Transverse colon (tissue), 4 donors: ENCODE measurements around the gene C1QL1.

Experiments
- CTCF ChIP-seq, 5 experiments: fragments of 200-600 bp in 3 of 5; fragments of 450-650 bp in 2 of 5; sonication (generic) in 3 of 5; IDR thresholded peaks; 1 replicate in 2 of 5; 2 replicates in 3 of 5; pipeline ENCODE4 v1.5.1; 2016 to 2017; ENCODE audit warnings: antibody characterized with exemption in 5 of 5, inconsistent platforms in 3 of 5, mild to moderate bottlenecking in 2 of 5, moderate library complexity in 1 of 5
- EP300 ChIP-seq: sonication (generic); formaldehyde crosslinking; IDR thresholded peaks from one replicate; pipeline ENCODE4 v1.6.1; 2017; ENCODE audit warnings: antibody characterized with exemption, low read depth
- POLR2A ChIP-seq: fragments of 450-650 bp; IDR thresholded peaks from one replicate; pipeline ENCODE4 v1.6.1; 2016; ENCODE audit warnings: antibody characterized with exemption, mild to moderate bottlenecking, moderate library complexity
- POLR2AphosphoS5 ChIP-seq, 3 donors: sonication (generic); formaldehyde crosslinking; IDR thresholded peaks; one replicate each; pipeline ENCODE4 v1.6.1; 2016; ENCODE audit warnings: antibody characterized with exemption in 3 of 3

- TF ChIP-seq CTCF (IDR thresholded peaks at IDR 0.05) (no peak), POLR2A (no peak), POLR2AphosphoS5 (IDR thresholded peaks at IDR 0.05) (no peak), EP300 (no peak)
These were observed 36.3 kb upstream of the C1QL1 start for GRCh38 chr17:45004388-45004787.
